D721Med (cell line): ENCODE measurements around the gene SLC38A3.
"Not testable (repeated sequence)": the region's sequence is repeated elsewhere in the genome, so short reads cannot be mapped to it uniquely, and the experiment has no call there.

Experiments used
- DNase-seq: peaks from one replicate; pipeline ENCODE4 v3.0.0; 2011; ENCODE audit warnings: low spot score; ENCODE audit not compliant: insufficient read length
- FAIRE-seq: peaks from 2 replicates; lab custom pipeline; 2011; peaks lifted over from hg19 to GRCh38; lab: Jason Lieb, UNC
- TF ChIP-seq, protein P1 (sequence below): IDR thresholded peaks from 2 replicates; pipeline ENCODE4 v1.5.1; 2012; ENCODE audit warnings: mild to moderate bottlenecking, control low read depth; ENCODE audit not compliant: insufficient read depth; ENCODE audit errors: missing control alignments

The SLC38A3 gene

DNA sequence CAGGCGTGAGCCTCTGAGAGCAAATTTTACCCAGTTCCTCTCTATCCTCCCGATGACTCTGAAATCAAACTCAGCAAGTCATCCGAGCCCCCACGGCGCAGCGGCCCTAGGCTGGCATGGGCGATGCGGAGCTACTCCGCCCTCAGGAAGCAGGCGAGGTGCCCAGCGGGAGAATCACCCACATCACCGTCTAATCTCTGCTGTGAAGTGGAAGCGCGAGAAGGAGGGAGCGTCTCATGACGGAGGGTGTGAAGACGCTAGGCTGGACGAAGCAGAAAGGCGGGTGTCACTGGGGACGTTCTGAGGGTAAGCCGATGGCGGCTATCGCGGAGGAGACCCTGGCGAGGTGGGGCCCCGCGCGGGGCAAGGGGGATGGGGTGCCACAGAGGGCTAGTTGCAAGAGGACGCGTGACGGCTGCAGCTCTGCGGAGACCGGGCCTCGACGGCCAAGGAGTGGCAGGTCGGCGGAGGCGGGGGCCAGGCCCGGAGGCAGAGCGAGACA is 21.9 kb downstream of the SLC38A3 start:
- TF ChIP-seq, protein P1, sequence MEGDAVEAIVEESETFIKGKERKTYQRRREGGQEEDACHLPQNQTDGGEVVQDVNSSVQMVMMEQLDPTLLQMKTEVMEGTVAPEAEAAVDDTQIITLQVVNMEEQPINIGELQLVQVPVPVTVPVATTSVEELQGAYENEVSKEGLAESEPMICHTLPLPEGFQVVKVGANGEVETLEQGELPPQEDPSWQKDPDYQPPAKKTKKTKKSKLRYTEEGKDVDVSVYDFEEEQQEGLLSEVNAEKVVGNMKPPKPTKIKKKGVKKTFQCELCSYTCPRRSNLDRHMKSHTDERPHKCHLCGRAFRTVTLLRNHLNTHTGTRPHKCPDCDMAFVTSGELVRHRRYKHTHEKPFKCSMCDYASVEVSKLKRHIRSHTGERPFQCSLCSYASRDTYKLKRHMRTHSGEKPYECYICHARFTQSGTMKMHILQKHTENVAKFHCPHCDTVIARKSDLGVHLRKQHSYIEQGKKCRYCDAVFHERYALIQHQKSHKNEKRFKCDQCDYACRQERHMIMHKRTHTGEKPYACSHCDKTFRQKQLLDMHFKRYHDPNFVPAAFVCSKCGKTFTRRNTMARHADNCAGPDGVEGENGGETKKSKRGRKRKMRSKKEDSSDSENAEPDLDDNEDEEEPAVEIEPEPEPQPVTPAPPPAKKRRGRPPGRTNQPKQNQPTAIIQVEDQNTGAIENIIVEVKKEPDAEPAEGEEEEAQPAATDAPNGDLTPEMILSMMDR: no peak
- no peak for DNase-seq
- FAIRE-seq: no peak

GRCh38 chr3:50227390-50228183 is 22.5 kb downstream of the SLC38A3 start:
- TF ChIP-seq, protein P1: peak; percentile 61
- FAIRE-seq (no peak), DNase-seq (peak; percentile 89)

DNA sequence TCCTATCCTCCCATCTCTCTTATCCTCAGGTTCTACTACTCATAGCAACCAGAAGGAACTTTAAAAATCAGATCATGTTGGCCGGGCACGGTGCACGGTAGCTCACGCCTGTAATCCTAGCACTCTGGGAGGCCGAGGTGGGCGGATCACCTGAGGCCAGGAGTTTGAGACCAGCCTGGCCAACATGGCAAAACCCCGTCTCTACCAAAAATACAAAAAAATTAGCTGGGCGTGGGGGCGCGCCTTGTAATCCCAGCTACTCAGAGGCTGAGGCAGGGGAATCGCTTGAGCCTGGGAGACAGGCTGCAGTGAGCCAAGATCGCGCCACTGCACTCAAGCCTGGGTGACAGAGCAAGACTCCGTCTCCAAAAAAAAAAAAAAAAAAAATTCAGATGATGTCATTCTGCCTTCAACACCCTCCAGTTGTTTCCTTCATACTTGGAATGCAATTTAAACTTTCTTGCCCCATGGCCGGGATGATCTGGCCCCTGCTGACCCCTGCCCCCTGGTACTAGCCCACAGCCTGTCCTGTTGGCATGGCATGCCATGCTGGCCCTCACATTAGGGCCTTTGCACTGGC is 23.2 kb downstream of the SLC38A3 start:
- not testable (repeated sequence) for DNase-seq, FAIRE-seq

- DNase-seq: no peak
- FAIRE-seq: no peak
- TF ChIP-seq, protein P1: no peak
These were observed 24.4 kb downstream of the SLC38A3 start for GRCh38 chr3:50229490-50229889.

DNA sequence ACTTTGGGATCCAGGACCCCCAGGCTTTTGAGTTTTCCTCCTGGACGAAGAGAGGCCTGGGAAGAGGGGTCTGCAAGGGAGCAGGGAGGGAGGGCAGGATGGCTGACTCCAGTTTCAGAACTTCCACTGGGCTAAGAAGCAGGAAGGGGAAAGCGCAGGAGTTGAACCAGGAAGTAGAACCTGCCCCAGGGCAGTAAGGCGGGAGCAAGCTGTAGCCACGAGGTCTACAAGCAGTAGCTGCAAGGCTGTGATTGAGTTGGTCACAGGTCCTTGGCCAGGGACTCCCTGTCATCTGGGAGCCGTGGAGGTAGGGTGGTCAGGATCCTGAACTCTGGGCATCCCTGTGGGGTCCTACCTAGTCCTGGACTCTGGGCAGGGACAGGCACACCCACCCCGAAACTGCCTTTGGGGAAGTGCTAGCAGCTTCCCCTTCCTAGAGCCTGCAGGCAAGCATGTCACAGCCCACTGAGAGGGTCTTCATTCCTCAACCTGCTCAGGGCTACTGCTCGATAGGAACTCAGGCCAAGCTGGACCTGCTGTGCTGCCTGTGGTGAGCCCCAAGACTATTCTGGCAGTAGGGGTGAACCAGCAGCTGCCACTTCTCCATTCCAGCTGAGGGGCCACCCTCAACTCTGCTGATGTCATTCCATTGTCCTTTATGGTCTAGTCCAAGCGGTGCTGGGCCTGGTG is 25.2 kb downstream of the SLC38A3 start:
- TF ChIP-seq, protein P1: no peak
- FAIRE-seq (no peak), DNase-seq (no peak)

DNA sequence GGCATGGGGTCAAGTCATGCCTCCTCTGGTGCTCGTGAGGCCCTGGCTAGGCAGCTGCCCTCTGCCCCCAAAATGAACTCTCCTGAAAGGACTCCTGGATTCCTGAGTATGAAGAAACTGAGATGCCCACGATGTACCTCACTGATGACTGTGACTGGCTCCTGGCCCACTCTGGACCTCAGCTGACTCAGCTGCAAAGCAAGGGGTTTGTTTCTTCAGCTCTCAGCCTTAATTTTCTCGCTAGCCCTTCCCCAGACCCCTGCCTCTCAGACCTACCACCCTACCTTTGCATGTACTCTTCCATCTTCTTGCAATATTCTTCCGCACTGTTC is 25.7 kb downstream of the SLC38A3 start:
- no peak for FAIRE-seq
- TF ChIP-seq, protein P1: no peak

GRCh38 chr3:50231581-50231980 is 26.5 kb downstream of the SLC38A3 start:
- no peak for FAIRE-seq
- DNase-seq: no peak
- TF ChIP-seq, protein P1: no peak

More for the DNA sequence above, 25.7 kb downstream of the SLC38A3 start:
- no peak for DNase-seq
